Measurements from ENCODE around the gene WDR70. TPM values are rescaled to one million over a fixed set of nuclear protein-coding genes. Genes with fewer than 3 reads are reported as not detected.
"Not testable (repeated sequence)": the region's sequence is repeated elsewhere in the genome, so short reads cannot be mapped to it uniquely, and the experiment has no call there.

Gene WDR70
- total RNA-seq, 2 donors from 2014 or later, result 34.2 to 36.1 TPM

GRCh38 chr5:37667430-37667829 lies 288.3 kb downstream of the WDR70 start:
- Histone ChIP-seq H3K4me1 (ENCODE audit: control insufficient read depth, insufficient read depth, low read length) (no peaks in the 10 kb centered on the region), H3K9me3 (ENCODE audit: control insufficient read depth, low read length) (peaks cover 4% of the 10 kb centered on the region), H3K36me3 (ENCODE audit: control insufficient read depth, insufficient read depth, low read length) (no peaks in the 10 kb centered on the region), H3K4me3 (ENCODE audit: low read length) (no peak overlapping the region), H3K27me3 (ENCODE audit: control insufficient read depth, insufficient read depth, low read length, poor library complexity, severe bottlenecking) (no peaks in the 10 kb centered on the region), H3K9ac (ENCODE audit: extremely low read depth, low read length, poor library complexity, severe bottlenecking) (no peak overlapping the region), H3K27ac (ENCODE audit: low read depth, low read length) (no peak overlapping the region)
- H3K9me3 Mint-ChIP-seq, result no peaks in the 10 kb centered on the region
- DNase-seq, result no peak
- no peak overlapping the region for H3K4me3 Mint-ChIP-seq
- no peaks in the 10 kb centered on the region for H3K36me3 Mint-ChIP-seq (ENCODE audit: low read depth)
- H3K4me1 Mint-ChIP-seq, result peaks cover 9% of the 10 kb centered on the region
- H3K27ac Mint-ChIP-seq, result no peak overlapping the region
- H3K27me3 Mint-ChIP-seq (ENCODE audit: insufficient read depth), result no peaks in the 10 kb centered on the region
- TF ChIP-seq CTCF (conservative IDR thresholded peaks at IDR 0.05), result no peak

GRCh38 chr5:37667846-37668245 lies 288.7 kb downstream of the WDR70 start:
- Mint-ChIP-seq H3K27me3 (ENCODE audit: insufficient read depth) (no peaks in the 10 kb centered on the region), H3K4me3 (no peak overlapping the region), H3K27ac (no peak overlapping the region), H3K9me3 (no peaks in the 10 kb centered on the region), H3K4me1 (peaks cover 10% of the 10 kb centered on the region), H3K36me3 (ENCODE audit: low read depth) (no peaks in the 10 kb centered on the region)
- no peaks in the 10 kb centered on the region for H3K27me3 ChIP-seq (ENCODE audit: control insufficient read depth, insufficient read depth, low read length, poor library complexity, severe bottlenecking)
- H3K9me3 ChIP-seq (ENCODE audit: control insufficient read depth, low read length), result peaks cover 4% of the 10 kb centered on the region
- WGBS, 2 experiments (ENCODE audit: insufficient coverage in 1 of 2, insufficient read length in 1 of 2), result 92% methylated on average over 1 of the region's 1 CpG; no CpG with 5 or more reads in 1 of the 2 experiments
- H3K4me3 ChIP-seq (ENCODE audit: low read length), result no peak overlapping the region
- H3K4me1 ChIP-seq (ENCODE audit: control insufficient read depth, insufficient read depth, low read length), result no peaks in the 10 kb centered on the region
- DNase-seq, result no peak
- no peak overlapping the region for H3K9ac ChIP-seq (ENCODE audit: extremely low read depth, low read length, poor library complexity, severe bottlenecking)
- no peaks in the 10 kb centered on the region for H3K36me3 ChIP-seq (ENCODE audit: control insufficient read depth, insufficient read depth, low read length)
- no peak for TF ChIP-seq CTCF (conservative IDR thresholded peaks at IDR 0.05)
- H3K27ac ChIP-seq (ENCODE audit: low read depth, low read length), result no peak overlapping the region

GRCh38 chr5:37668524-37669047 lies 289.5 kb downstream of the WDR70 start:
- no peak overlapping the region for H3K27ac ChIP-seq (ENCODE audit: low read depth, low read length)
- H3K9ac ChIP-seq (ENCODE audit: extremely low read depth, low read length, poor library complexity, severe bottlenecking), result no peak overlapping the region
- 75 to 93% methylated on average over 2 of the region's 2 CpGs for WGBS, 2 experiments (ENCODE audit: insufficient coverage in 1 of 2, insufficient read length in 1 of 2)
- DNase-seq, result peak; percentile 66
- H3K4me1 ChIP-seq (ENCODE audit: control insufficient read depth, insufficient read depth, low read length), result no peaks in the 10 kb centered on the region
- Mint-ChIP-seq H3K27me3 (ENCODE audit: insufficient read depth) (no peaks in the 10 kb centered on the region), H3K4me1 (peaks cover 10% of the 10 kb centered on the region), H3K36me3 (ENCODE audit: low read depth) (no peaks in the 10 kb centered on the region), H3K4me3 (no peak overlapping the region), H3K27ac (peak overlapping the region; percentile 31), H3K9me3 (no peaks in the 10 kb centered on the region)
- no peak for TF ChIP-seq CTCF (conservative IDR thresholded peaks at IDR 0.05)
- no peak overlapping the region for H3K4me3 ChIP-seq (ENCODE audit: low read length)
- H3K36me3 ChIP-seq (ENCODE audit: control insufficient read depth, insufficient read depth, low read length), result no peaks in the 10 kb centered on the region
- no peaks in the 10 kb centered on the region for H3K27me3 ChIP-seq (ENCODE audit: control insufficient read depth, insufficient read depth, low read length, poor library complexity, severe bottlenecking)
- H3K9me3 ChIP-seq (ENCODE audit: control insufficient read depth, low read length), result peaks cover 4% of the 10 kb centered on the region

GRCh38 chr5:37672118-37672588 lies 293.0 kb downstream of the WDR70 start:
- H3K27ac ChIP-seq (ENCODE audit: low read depth, low read length); H3K27ac Mint-ChIP-seq; H3K9me3 Mint-ChIP-seq; H3K27me3 ChIP-seq (ENCODE audit: control insufficient read depth, insufficient read depth, low read length, poor library complexity, severe bottlenecking); H3K36me3 ChIP-seq (ENCODE audit: control insufficient read depth, insufficient read depth, low read length); DNase-seq; H3K4me3 ChIP-seq (ENCODE audit: low read length); H3K36me3 Mint-ChIP-seq (ENCODE audit: low read depth); H3K9me3 ChIP-seq (ENCODE audit: control insufficient read depth, low read length); H3K9ac ChIP-seq (ENCODE audit: extremely low read depth, low read length, poor library complexity, severe bottlenecking); H3K4me3 Mint-ChIP-seq; H3K27me3 Mint-ChIP-seq (ENCODE audit: insufficient read depth); H3K4me1 ChIP-seq (ENCODE audit: control insufficient read depth, insufficient read depth, low read length): not testable (repeated sequence)
- 80 to 90% methylated on average over 2 to 12 of the region's 12 CpGs for WGBS, 2 experiments (ENCODE audit: insufficient coverage in 1 of 2, insufficient read length in 1 of 2)
- H3K4me1 Mint-ChIP-seq, result peaks cover 10% of the 10 kb centered on the region

GRCh38 chr5:37674361-37674760 lies 295.2 kb downstream of the WDR70 start:
- H3K27ac Mint-ChIP-seq, H3K4me3 Mint-ChIP-seq: not testable (repeated sequence)
- 72% methylated on average over 3 of the region's 6 CpGs; no CpG with 5 or more reads in 1 of the 2 experiments for WGBS, 2 experiments (ENCODE audit: insufficient coverage in 1 of 2, insufficient read length in 1 of 2)

More at GRCh38 chr5:37674361-37674760, 295.2 kb downstream of the WDR70 start:
- Mint-ChIP-seq H3K9me3 (peaks cover 18% of the 10 kb centered on the region), H3K4me1 (peaks cover 10% of the 10 kb centered on the region)
- H3K36me3 Mint-ChIP-seq (ENCODE audit: low read depth); H3K27me3 Mint-ChIP-seq (ENCODE audit: insufficient read depth); H3K9me3 ChIP-seq (ENCODE audit: control insufficient read depth, low read length); H3K4me1 ChIP-seq (ENCODE audit: control insufficient read depth, insufficient read depth, low read length); DNase-seq; H3K9ac ChIP-seq (ENCODE audit: extremely low read depth, low read length, poor library complexity, severe bottlenecking); H3K27ac ChIP-seq (ENCODE audit: low read depth, low read length); H3K36me3 ChIP-seq (ENCODE audit: control insufficient read depth, insufficient read depth, low read length); H3K4me3 ChIP-seq (ENCODE audit: low read length); H3K27me3 ChIP-seq (ENCODE audit: control insufficient read depth, insufficient read depth, low read length, poor library complexity, severe bottlenecking): not testable (repeated sequence)
